ENCODE measurements around the gene COA1.

GRCh38 chr7:43615558-43616145 is 113.7 kb downstream of the COA1 start:
- TF ChIP-seq CTCF (IDR thresholded peaks at IDR 0.05) (no peak), POLR2AphosphoS5 (IDR thresholded peaks at IDR 0.05) (no peak), POLR2A (IDR thresholded peaks at IDR 0.05) (no peak)

Data from prostate gland (tissue), 2 donors.